Stimulated activated CD4-positive, alpha-beta T cell treated with anti-CD3 and anti-CD28 coated beads, Interleukin-12 subunit alpha, Interleukin-12 subunit beta, amount 100 ng/mL, for 48 hours (primary cell): ENCODE results near the gene SNRK.

Experiments used
- DNase-seq, 3 donors: peaks; one replicate each; pipeline ENCODE4 v3.0.0-alpha.2; 2020; ENCODE audit warnings: low read depth in 2 of 3, low spot score in 1 of 3

SNRK gene

DNA sequence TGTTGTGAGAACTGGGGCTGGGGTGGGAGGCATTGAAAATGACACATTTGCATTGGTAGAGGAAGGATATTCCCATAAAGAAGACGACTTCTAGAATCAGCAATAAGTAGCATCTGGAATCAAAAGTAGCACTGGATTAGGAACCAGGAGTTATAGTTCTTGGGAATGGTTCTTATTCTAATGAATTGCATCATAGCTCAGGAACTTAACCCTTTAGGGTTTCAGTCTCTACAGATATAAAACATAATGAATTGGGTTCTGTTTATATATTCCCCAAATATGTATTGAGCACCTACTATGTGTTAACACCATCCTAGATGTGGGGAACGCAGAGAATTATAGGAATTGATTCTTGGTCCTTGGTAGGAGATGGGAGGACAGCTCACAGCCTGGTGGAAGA is 16.3 kb upstream of the SNRK start:
- DNase-seq = no peak

DNA sequence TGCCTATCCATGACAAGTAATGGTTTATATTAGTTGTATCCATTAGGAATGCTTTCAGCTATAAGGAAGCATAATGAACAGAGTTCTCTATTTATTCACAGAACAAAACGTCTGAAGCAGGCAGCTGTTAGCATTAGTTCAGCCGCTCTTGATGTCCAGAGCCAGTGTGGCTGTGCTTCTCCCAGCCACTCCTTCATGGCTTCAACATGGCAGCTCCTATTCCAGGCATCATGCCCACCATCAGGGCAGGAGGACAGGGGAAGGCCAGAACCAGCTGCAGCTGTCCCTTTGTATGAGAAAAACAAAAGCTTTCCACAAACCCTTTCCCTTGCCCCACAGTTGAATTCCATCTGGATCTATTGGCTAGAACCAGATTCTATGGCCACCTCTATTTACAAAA is 12.9 kb upstream of the SNRK start:
- DNase-seq = no peak

DNA sequence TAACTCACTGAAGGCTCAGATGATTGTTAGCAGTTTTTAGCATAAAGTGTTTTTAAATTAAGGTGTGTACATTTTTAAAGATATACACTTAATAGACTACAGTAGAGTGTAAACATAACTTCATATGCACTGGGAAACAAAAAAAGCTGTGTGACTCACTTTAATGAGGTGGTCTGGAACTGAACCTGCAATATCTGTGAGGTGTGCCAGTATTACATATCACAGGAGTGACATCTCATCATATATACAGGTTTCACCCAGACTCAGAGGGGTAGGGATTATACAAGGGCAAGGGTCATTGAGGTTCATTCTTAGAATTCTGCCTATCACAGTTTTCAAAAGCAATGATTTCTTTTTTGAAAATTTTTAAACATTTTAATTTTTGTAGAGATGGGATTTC is 7.3 kb upstream of the SNRK start:
- no peak for DNase-seq

DNA sequence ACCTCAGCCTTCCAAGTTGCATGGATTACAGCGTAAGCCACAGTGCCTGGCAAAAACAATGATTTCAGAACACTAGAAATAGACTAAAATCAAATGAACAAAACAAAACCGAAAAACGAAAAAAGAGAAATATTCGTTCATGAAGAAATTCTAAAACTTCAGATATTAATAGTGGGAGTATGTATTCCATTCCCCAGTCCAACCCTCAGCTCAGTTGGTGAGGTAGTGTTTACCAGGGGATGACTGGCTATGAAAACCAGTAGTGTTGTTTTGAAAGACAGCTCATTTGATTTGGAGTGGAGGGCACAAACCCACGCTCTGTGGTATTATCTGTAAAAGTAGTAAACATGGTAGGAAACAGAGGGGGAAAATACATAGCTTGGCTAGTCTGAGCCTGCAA is 6.8 kb upstream of the SNRK start:
- no peak for DNase-seq

DNA sequence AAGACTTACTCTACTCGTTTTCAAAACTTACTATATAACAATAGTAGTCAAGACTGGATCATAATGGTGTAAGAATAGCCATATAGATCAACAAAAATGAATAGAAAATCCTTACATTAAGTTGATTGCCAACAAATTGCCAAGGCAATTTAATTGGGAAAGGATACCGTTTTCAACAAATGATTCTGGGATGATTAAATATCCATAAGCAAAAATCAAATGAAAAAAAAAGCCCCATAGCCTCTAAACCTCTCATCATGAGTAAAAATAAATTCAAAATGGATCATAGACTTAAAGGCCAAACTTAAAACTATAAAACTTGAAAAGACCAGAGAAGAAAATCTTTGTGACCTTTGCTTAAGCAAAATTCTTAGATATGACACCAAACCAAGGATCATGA is 5.3 kb upstream of the SNRK start:
- no peak for DNase-seq

DNA sequence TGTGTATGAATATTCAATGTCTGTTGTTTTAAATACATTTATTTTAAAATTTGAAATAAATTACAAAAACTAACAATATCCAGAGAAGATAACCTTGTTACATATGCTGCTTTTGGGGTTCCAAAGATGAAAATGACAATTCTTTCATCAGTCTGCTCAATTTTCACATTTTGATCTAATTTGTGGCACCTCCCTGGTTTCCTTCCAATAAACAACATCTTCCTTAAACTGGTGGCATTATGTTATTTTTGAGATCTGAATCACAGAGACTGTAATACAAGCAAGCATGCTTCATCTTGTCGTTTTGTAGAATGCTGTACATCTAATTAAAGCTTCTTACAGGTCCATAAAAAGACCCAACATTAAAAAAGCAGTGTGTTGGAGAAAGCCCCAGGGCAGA is 2.2 kb upstream of the SNRK start:
- DNase-seq = no peak

DNA sequence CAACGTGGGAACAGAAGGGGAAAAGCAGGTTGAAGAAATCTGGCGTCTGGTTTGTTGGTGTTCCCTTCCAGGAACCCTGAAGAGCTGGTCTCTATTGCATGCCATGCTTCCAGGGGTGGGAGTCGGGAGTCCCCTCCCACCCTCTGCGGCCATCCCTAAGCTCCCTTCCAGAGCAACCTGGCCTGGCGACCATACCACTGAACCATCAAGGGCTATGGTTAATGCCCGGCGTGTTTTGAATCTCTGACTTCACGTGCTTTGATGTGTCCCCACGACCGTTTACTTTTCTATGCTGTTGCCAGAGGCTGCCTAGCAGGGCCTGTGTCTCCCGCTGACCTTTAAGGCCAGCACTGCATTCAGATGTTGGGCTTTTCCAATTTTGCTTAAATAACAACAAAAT is 696 bp upstream of the SNRK start:
- no peak for DNase-seq

DNA sequence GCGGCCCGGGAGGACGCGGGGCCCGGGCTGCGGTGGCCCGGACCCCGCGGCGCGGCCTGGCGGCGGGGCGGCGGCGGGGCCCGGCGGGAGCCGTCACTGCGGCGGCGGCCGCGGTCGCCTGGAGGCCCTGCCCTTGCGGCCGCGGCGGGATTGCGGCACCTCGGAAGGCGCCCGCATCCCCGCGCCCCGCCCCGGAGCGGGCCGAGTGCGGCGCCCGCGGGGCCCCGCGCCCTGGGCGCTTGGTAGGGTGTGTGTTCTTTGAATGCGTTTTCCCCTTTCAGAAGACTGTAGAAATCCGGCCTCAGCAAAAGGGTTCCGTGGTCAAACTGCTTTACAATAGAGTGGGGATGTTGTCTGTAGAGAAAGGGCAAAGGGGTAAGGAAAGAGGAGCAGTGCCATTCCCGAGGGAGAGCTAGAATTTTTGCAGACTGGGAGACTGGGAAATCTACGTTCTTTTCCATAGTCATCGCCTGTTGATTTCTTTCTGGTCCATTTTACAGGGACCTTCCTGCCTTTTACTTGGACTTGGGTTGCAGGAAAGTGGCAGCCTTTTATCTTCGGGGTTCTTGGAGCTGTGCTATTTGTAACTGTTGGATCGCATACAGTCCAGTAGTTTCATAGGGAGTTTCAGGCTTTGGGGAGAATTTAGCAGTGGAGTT is 630 bp downstream of the SNRK start:
- DNase-seq = peak in 1 of 3 donors; percentile 15

DNA sequence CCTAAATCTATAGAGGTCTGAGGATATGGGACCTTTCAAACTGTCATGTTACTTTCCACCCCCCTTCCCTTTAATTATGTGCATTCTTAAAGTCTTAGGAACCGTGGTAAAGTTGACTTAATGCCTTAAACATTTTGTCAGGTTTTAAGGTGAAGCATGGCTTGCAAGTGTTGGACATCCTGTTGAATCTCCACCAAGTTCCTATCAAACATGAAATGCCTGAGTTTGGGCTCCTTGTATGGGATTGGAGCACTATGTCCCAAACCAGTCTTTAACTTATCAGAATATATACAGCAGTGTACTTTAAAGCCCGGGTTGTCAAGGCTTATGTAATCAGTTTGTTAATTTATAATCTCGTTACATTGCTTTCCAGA is 1.1 kb downstream of the SNRK start:
- DNase-seq = no peak

DNA sequence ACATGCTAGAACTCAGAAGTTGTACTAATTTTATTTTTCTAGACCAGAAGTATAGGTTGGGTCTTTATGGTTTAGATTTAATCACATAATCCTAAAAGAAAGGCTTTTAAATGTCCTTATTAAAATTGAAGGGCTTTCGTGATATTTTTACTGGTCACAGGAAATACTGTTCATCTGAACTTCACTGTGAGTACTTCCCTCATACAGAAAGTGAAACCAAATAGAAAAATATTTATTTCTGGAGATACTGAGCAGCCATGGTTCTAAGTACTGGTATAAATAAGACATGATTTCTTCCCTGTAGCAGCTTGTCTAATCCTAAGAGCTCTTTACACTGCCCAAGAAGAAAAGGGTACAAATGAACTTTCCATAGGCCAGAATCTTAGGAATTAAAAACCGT is 2.0 kb downstream of the SNRK start:
- no peak for DNase-seq

DNA sequence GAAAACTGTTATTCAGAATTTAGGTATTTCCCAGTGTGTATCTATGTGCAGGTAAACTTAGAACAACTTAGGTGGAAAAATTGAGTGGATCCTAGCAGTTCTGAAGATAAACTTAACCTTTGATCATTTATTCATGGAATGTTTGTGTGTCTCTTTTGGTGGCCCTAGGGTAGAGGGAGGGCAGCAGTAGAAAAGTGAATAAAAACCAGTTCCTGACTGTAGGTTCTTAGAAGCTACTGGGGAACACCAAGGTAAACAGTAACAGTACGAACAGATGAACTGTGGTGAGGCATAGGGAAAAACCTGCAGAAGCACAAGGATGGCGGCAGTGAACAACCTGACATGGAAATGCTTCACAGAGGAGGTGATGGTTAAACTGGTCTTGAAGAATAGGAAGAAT is 2.5 kb downstream of the SNRK start:
- DNase-seq = no peak

DNA sequence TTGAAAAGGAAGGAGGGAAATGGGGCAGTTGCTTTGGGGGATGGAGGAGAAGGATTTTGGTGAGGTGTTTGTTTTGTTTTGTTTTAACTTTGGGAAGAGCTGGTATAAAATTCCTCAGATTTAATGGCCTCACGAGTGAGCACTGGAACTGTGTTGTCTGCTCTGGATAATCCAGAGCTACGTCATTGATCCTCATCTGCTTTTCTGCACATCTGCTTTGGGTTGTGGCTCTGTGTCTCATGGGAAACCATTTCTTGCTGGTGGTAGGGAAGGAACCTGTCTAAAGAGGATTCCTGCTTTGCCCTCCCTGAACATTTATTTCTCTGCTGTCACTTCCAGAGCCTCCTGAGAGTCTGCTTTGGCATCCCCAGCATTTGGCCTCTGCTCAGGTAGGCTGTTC is 3.1 kb downstream of the SNRK start:
- DNase-seq = no peak

DNA sequence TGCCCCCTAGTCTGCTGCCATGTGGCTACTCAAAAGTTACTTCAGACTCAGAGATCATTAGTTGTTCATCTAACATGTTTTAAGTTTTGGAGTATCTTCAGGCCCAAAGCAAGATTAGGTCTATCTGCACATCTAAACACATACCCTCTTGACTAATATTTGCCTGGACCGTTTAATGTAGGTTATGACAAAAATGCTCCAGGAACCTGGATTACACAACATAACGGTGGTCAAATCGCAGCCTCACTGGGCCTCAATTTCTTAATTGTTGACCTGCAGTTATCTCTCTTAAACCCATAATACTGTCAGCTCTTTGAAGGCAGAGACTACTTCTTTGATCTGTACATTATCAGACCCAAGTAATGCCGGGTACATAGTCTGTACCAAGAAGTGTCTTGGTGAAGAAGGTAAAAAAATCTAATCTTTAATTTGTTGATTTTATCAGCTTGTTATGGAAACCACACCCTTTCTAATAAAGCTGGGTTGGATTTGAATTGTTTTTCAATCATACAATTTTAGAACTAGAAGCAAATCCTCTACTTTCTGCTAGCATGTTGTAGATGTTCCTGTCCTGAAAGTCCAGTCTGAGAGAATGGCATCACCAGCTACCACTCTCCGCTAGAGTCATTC is 3.6 kb downstream of the SNRK start:
- DNase-seq = no peak

DNA sequence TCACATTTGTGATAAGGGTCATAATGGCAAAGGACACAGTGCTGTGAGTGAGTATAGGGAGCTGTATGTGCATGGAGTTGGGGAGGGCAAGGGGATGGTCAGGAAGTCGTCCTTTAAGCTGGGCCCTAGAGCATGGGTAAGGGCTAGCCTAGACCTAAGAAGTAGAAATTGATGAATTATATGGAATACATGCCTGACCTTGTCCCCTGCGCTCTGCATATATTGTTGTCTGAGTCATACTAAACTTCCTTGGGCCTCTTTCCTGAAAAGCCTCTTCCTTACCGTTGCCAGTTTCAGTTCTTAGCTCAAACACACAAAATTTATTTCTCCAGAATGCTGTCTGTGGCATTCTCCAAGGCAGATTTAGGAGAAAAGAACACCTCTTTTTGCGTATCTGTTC is 4.6 kb downstream of the SNRK start:
- DNase-seq = no peak

DNA sequence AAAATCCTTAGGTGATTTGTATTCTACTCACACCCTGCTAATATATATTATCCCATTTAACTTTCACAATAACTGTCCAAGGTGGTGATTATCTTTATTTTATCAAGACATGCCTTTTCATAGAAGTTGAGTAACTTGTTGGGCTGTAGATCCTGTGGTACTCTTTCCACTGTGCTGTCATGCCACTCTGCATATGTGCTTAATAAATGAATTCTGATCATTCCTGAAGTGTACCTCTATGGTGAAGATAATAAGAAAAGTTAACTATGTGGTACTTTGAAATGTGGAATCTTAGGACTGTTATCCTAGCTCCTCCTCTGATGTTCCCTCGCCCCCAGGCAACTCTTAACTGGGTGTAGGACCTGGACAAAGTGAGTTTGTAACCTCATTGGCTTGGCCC is 5.2 kb downstream of the SNRK start:
- no peak for DNase-seq

DNA sequence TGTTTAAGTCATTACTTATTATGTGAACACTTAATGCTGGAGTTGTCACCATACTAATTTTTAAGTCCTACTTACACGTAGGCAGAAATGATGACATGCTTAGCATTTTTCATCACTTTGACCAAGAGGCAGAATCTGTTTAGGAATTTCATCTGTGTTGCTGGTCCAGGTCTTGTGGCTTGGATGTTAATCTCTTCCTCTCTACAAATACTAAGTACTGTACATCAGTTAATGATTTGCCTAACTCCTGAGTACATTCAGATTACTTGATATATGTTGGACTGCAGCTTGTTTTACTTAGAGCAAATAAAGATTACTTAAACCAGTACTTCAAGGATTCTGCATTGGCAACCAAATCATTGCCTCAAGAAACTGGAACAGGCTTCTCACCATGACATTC is 8.6 kb downstream of the SNRK start:
- DNase-seq = no peak

DNA sequence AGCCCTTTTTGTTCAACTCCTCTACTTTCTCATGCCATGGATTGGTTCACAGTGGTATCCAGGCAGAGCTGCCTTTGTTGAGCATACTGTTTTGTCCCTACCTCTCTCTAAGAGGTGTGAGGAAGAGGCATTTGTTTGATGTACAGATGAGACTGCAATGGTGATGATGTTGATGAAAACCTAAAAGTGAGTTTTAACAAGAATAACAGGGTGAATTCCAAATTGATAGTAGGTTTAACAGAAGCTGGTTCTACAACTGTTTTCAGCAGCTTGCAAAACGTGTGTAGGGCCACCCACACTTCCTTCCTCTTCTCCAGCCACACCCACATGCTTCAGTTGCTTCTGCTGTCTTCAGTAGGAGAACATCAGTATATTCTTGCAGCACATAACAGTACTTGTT is 10.2 kb downstream of the SNRK start:
- DNase-seq = no peak

DNA sequence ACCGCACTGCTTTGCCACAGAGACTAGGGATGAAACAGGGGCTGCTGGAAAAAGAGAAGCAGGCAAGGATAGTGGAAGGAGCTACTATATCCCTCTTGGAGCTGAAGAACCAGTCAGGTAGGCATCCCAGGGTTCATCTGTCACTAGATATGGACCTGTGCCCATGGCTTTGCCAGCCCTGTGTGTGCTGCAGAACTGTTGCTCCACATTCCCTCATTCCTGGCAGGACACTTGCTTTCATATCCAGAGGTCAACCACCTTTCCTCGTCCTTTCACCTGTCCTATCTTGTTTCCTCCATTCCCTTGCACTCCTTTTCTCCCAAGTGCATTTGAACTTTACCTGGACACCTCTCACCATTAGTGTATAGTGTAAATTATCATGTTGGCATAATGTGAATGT is 12.0 kb downstream of the SNRK start:
- DNase-seq = no peak

DNA sequence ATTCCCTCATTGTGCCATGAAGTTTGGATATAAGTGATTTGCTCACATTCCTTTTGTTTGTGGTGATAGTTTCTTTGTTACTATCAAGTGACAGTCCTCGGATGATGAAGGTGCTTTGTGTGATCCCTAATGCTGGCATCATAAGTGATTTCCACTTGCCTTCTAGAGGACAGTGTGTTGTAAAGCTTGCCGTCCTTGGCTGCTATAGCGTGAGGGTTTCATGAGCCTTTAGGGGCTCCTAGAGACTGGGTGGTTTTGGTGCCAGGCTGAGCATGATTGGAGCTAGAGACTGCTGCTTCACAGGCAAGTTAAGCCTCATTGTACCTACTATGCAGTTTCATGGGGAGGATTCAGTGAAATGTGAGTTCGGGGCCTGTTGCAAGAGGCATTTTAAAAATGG is 12.4 kb downstream of the SNRK start:
- no peak for DNase-seq

DNA sequence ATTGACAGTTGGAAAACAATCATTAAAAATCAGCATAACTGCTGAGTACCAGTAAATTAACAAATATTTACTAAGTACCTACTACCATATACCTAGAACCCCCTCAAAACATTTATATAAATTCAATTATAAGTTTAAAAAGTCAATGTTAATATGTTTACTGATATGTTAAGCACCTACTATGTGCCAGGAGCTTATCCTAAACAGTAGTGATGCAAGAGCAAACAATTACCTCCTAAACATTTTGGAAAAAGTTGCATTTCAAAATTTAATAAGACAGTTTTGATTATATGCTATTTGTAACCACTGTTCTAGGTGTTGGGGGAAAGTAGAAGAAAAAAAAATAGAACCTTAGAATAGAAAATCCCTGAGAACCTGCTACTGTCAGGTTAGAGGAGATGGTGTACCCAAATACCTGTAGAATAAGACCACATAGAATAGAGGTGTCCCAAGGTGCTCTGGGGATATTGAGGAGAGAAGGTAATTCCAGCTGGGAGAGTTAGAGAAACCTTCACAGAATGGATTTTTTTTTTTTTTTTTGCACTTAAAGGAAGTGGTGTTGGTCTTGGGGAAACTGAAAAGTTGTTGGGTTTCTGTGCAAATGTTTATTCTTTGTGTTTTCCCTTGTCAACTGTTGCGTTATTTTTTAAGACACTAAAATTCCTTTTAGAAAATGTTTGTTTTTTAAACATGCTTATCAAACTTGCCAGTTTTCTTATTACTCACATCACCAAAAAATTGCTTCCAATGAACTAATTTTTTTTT is 16.0 kb downstream of the SNRK start:
- no peak for DNase-seq

DNA sequence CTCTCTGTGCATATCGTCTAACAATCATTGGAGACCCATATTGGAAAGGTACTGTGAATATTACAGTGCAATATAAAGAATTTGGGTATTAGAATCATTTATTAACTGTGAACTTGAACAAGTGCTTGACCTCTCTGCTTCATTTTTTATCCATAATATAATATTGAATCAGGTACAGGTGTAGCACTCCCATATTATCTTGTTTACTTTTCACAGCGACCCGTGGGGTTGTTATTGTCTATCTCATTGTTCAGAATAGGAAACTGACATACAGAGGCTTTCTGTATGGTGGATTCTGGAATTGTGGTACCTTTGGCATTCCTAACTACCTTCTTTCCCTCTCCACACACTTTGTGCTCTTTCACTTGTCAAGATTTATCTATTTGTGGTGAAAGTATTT is 17.8 kb downstream of the SNRK start:
- DNase-seq = no peak

DNA sequence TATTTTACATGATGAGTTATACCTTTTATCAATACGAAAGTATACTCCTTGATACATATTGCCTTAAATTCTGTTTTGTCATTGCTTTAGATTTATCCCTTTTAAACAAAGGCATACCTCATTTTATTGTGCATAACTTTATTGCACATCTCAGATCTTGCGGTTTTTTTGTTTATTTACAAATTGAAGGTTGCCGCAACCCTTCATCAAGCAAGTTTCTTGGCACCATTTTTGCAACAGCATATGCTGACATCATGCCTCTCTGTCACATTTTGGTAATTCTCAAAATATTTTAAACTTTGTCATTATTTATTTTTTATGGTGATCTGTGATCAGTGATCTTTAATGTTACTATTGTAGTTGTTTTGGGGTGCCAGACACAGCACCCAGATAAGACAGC is 20.9 kb downstream of the SNRK start:
- no peak for DNase-seq

DNA sequence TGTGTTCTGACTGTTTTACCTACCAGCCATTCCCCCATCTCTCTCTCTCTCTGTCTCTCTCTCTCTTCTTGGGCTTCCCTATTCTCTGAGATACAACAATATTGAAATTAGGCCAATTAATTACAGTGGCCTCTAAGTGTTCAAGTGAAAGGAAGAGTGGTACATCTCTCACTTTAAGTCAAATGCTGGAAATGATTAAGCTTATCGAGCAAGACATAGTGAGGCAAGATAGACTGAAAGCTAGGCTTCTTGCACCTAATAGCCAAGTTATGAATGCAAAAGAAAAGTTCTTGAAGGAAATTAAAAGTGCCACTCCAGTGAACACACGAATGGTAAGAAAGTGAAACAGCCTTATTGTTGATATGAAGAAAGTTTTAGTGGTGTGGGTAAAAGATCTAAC is 21.3 kb downstream of the SNRK start:
- no peak for DNase-seq
